ENCODE data around the gene TTC28. TPM values are rescaled to one million over a fixed set of nuclear protein-coding genes. Genes with fewer than 3 reads are reported as not detected.

Gene TTC28
- total and polyA plus RNA-seq, 10 of the 15 experiments (the other 5 are each of a cell fraction or from before 2014, with no cell fraction given) = 0.15 to 8.4 (median 1.4) TPM

- FAIRE-seq = no peak
- no TSS peak for BruUV-seq (replicated peaks)
- no peak for ATAC-seq
- CTCF ChIA-PET = interaction anchor here (3.2 kb wide), 1 partner anchor 14 kb away, joined by 8 read pairs; no protein-coding TSS in a partner anchor
- Histone ChIP-seq H3K4me2 (ENCODE audit: control insufficient read depth, insufficient read depth) (no peak overlapping the region), H3K27me3 (replicated peaks in 1 of 2; ENCODE audit: control insufficient read depth in 2 of 2, insufficient read depth in 2 of 2, low read length in 1 of 2) (peaks cover 2% of the 10 kb centered on the region in 2 experiments; a peak in 2 of 4 replicates), H3K9me3 (replicated peaks; ENCODE audit: control insufficient read depth, insufficient read depth, low read length) (no peaks in the 10 kb centered on the region), H3K4me1 (ENCODE audit: control insufficient read depth, insufficient read depth, low read length) (no peaks in the 10 kb centered on the region), H3K27ac (ENCODE audit: control insufficient read depth, insufficient read depth) (no peak overlapping the region), H4K20me1 (ENCODE audit: control insufficient read depth, insufficient read depth) (no peaks in the 10 kb centered on the region), H2AFZ (ENCODE audit: control insufficient read depth, low read depth, low read length) (no peak overlapping the region), H3K9ac (ENCODE audit: control insufficient read depth, insufficient read depth, low read length) (no peak overlapping the region), H3K79me2 (ENCODE audit: control insufficient read depth, insufficient read depth, low read length) (no peaks in the 10 kb centered on the region), H3K4me3 (no peak overlapping the region), H3K36me3 (ENCODE audit: control insufficient read depth in 2 of 2, insufficient read depth in 2 of 2, low read length in 1 of 2) (no peaks in the 10 kb centered on the region)
- POLR2A ChIA-PET = no interaction called here
- SMC1A ChIA-PET (ENCODE audit: uncharacterized antibody, unreplicated experiment) = interaction anchor here (1.6 kb wide), 1 partner anchor 16 kb away, joined by 4 read pairs; no protein-coding TSS in a partner anchor
- TF ChIP-seq MEF2A (IDR thresholded peaks at IDR 0.05; ENCODE audit: insufficient read depth, low read depth, low read length) = no peak
- no peak for TF ChIP-seq TCF7 (IDR thresholded peaks at IDR 0.05; ENCODE audit: borderline replicate concordance)
- TF ChIP-seq NR2F1 (conservative IDR thresholded peaks at IDR 0.05) = no peak
- TF ChIP-seq MTA2 (IDR thresholded peaks at IDR 0.05; ENCODE audit: low read depth) = no peak
- no peak for TF ChIP-seq TCF12 (IDR thresholded peaks at IDR 0.05; ENCODE audit: low read depth, low read length)
- no peak for TF ChIP-seq SRF (IDR thresholded peaks at IDR 0.05; ENCODE audit: low read depth in 2 of 2, low read length in 2 of 2)
- TF ChIP-seq FOS (IDR thresholded peaks at IDR 0.05; ENCODE audit: borderline replicate concordance, extremely low read depth, insufficient read length) = no peak
- TF ChIP-seq EED (IDR thresholded peaks at IDR 0.05; ENCODE audit: low read depth) = no peak
- TF ChIP-seq TCF3 (IDR thresholded peaks at IDR 0.05; ENCODE audit: borderline replicate concordance, insufficient read depth, low read depth, low read length) = no peak
- no peak for TF ChIP-seq SMC3 (IDR thresholded peaks at IDR 0.05; ENCODE audit: borderline replicate concordance, low read length)
- no peak for TF ChIP-seq REST (IDR thresholded peaks at IDR 0.05; ENCODE audit: low read depth, low read length)
- WGBS (ENCODE audit: insufficient coverage, insufficient replicate concordance, low lambda C conversion rate, missing lambda C conversion rate) = 16% methylated on average over 9 of the region's 9 CpGs
- in situ Hi-C loops (cut with MboI) = loop anchor here (25.0 kb wide), 1 partner anchor 1003 kb away; no protein-coding TSS in a partner anchor
- RAD21 ChIA-PET (ENCODE audit: unreplicated experiment) = no interaction called here
- no peak for DNase-seq (ENCODE audit: low read depth, low spot score)
- intact Hi-C loops (cut with micrococcal nuclease; ENCODE audit: unreplicated experiment) = no loop called here
Measured at GRCh38 chr22:28034145-28034759, 645.4 kb downstream of the TTC28 start.

All from GM12878 (cell line).